GM18508 (cell line): ENCODE results near the gene PIP5K1C.
A peak's percentile ranks its signal among the peaks of the same experiment; 100 is the strongest.

Experiments
- ATAC-seq: cut with Tn5 transposase; IDR thresholded peaks from one replicate; pipeline ENCODE4 v1.9.1; 2021; ENCODE audit warnings: moderate number of reproducible peaks; ENCODE audit not compliant: insufficient read depth, unreplicated experiment

PIP5K1C gene, protein sequence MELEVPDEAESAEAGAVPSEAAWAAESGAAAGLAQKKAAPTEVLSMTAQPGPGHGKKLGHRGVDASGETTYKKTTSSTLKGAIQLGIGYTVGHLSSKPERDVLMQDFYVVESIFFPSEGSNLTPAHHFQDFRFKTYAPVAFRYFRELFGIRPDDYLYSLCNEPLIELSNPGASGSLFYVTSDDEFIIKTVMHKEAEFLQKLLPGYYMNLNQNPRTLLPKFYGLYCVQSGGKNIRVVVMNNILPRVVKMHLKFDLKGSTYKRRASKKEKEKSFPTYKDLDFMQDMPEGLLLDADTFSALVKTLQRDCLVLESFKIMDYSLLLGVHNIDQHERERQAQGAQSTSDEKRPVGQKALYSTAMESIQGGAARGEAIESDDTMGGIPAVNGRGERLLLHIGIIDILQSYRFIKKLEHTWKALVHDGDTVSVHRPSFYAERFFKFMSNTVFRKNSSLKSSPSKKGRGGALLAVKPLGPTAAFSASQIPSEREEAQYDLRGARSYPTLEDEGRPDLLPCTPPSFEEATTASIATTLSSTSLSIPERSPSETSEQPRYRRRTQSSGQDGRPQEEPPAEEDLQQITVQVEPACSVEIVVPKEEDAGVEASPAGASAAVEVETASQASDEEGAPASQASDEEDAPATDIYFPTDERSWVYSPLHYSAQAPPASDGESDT

DNA sequence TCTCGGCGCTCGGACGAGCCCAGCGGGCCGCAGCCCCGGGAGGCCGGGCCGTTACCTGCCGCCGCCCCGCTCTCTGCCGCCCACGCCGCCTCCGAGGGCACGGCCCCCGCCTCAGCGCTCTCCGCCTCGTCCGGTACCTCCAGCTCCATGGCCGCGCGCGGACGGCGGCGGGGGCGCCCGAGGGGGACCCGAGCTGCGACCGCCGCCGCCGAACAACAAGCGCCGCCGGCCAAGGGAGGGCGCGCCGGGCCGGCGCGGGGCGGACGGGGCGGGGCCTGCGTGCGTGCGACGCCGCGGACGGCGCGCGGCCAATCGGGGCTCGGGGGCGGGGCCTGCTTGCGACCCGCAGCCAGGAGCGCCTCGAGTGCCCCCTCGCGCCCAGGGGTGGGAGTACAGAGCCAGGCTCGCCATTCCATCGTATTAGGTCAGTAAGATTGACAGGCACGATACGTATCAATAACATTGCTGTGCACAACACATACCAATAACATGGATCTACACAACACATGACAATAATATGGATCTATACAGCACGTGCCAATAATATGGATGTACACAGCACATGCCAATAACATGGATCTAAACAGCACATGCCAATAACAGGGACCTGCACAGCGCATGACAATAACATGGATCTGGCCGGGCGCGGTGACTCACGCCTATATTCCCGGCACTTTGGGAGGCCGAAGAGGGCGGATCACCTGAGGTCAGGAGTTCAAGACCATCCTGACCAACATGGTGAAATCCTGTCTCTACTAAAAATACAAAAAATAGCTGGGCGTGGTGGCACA lies at the start of gene PIP5K1C:
Gene PIP5K1C (minus strand): TSS at position 227 of the 791 bp plus-strand sequence. CDS start 78 bp downstream, at position 149.
- ATAC-seq: peak; percentile 44

DNA sequence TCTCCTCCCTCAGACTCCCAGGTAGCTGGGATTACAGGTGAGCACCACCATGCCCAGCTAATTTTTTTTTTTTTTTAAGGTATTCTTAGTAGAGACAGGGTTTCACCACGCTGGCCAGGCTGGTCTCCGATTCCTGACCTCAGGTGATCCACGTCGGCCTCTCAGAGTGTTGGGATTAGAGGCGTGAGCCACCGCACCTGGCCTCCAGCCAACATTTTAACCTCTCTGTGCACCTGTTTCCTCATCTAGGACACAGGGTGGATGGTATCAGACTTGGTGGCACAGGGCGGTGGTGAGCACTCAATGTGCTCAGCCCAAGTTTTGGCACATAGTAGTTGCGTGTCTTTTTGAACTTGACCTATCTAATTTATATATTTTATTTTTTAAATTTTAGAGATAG lies 48.7 kb upstream of the PIP5K1C start:
- ATAC-seq: no peak

DNA sequence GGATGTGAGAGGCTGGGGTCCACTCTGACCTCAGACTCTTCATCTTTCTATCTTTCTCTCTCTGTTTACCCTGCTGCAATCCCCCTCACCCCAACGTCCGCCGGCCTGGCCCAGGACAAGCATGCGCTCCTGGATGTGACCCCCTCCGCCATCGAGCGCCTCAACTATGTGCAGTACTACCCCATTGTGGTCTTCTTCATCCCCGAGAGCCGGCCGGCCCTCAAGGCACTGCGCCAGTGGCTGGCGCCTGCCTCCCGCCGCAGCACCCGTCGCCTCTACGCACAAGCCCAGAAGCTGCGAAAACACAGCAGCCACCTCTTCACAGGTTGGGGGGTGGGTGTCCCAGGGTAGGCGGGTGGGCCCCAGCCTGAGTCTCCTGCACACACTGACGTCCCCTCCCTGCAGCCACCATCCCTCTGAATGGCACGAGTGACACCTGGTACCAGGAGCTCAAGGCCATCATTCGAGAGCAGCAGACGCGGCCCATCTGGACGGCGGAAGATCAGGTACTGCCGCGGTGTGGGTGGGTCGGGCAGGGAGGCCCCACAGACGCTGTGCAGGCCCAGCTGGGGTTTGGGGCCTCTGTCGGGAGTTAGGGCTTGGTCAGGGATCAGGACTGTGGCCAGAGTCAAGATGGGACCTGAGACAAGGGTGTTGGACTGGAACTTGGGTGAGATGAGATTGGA lies 46.2 kb upstream of the PIP5K1C start:
- no peak for ATAC-seq

DNA sequence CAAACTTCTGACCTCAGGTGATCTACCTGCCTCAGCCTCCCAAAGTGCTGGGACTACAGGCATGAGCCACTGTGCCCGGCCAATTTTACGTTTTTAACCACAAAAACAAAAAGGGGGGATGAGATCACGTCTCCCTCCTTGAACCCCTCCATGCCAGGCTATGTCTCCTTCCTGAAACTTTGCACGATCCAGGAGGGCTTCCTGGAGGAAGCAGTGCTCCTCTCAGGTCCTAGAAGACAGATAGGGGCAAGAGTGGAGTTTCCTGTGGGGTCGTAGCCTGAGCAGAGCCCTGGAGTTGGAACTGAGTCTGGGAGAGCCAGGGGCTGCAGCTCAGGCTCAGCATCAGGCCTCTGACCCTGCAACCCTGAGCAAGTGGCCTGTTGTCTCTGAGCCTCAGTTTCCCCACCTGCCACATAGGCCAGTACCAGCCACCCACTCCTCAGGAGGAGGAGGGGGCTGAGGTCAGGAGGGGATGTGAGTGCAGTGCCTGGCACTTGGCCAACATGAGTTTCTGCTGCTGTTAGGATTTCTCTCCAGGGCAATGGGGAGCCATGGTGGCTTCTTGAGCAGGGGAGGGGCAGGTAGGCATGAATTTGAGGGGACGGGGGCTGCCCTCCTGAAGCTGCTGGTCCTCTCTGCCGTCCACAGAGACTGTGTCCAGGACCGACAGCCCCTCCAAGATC lies 45.2 kb upstream of the PIP5K1C start:
- ATAC-seq: no peak

DNA sequence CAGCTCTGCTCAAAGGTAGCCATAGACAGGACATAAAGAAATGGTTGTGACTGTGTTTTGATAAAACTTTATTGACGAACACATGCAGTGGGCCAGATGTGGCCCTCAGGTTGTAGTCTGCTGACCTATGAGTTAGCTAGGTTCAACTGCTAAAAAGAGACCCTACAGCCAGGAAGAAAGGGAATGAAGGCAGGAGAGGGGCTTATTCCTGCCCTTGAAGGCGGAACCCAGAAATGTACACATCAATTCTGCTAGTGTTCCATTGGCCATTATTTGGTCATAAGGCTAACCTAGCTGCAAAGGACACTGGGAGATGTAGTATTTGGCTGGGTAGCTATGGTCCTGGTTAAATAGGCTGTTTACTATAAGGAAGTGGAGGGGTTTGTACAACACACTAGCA lies 43.2 kb upstream of the PIP5K1C start:
- ATAC-seq: no peak

DNA sequence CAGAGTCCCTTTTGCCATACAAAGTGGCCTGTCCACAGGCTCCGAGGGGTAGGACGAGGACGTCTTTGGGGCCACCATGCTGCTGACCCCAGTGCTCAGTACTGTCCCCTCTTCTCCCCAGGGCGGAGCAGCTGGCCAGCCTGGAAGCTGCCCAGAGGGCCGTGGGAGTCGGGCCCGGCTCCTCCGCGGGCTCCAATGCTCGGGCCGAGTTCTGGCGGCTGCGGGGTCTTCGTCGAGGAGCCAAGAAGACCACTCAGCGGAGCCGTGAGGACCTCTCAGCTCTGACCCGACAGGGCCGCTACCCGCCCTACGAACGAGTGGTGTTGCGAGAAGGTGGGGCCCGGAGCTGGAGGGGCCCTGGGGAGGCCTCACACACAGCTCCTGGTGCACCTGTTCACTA lies 40.2 kb upstream of the PIP5K1C start:
- no peak for ATAC-seq

DNA sequence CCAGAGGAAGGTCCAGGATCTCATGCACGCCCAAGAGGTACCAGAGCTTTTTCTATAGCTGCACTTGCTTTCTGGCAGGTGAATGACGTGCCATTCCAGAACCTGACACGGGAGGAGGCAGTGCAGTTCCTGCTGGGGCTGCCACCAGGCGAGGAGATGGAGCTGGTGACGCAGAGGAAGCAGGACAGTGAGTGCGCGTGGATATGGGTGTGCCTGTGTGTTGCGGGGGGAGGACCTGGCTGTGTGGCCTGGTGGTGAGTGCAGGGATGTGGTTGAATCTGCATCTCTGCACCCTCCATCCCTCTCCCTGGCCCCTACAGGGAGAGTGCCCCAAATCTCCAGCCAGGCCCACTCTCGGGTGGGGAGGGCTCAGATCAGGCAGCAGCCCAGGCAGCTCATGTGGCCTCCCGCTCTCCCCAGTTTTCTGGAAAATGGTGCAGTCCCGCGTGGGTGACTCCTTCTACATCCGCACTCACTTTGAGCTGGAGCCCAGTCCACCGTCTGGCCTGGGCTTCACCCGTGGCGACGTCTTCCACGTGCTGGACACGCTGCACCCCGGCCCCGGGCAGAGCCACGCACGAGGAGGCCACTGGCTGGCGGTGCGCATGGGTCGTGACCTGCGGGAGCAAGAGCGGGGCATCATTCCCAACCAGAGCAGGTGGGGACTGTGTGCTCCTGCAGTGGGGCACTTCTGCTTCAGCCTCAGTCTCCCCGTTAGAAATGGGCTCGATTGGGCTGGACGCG lies 38.4 kb upstream of the PIP5K1C start:
- ATAC-seq: no peak

DNA sequence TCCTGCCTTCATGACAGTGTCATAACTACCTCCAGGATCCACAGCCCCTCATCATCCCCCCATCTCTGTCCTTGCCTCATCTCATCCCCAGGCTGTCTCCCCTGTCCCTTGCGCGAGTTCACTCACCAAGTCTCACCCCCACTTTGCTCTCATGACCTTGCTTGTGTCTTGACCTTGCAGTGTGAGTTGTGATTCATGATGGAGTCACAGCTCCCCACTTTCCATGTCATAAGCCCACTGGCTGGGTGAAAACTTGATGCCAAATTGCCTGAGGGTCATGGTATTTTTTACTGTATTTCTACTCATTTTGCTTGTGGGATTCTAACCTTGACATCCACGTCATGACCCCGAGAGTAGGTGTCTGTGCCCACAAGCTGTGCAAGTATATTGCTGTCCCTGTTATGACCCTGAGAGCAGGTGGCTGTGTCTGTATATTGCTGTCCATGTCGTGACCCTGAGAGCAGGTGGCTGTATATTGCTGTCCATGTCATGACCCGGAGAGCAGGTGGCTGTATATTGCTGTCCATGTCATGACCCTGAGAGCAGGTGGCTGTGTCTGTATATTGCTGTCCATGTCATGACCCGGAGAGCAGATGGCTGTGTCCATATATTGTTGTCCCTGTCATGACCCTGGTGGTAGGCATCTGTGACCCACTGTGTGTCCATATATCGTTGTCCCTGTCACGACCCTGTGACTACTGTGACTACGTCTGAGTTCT lies 37.4 kb upstream of the PIP5K1C start:
- no peak for ATAC-seq

DNA sequence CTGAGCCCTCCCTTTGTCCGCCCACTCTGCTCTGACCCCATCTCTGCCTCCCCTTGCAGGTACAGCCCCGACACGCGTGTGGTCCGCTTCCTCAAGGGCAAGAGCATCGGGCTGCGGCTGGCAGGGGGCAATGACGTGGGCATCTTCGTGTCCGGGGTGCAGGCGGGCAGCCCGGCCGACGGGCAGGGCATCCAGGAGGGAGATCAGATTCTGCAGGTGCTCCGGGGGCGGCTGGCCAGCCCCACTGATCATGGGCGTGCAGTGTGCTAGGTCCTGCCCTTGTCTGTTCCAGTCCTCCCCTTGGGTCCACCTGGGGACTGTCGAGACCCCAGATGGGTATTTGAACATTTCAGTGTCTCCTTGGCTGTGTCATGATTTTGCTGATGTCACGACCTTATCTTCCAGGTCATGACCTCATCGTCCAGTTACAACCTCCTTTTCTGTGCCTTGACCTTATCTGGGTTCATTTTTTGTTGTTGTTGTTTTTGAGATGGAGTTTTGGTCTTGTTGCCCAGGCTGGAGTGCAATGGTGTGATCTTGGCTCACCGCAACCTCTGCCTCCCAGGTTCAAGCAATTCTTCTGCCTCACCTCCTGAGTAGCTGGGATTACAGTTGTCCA lies 35.9 kb upstream of the PIP5K1C start:
- no peak for ATAC-seq

DNA sequence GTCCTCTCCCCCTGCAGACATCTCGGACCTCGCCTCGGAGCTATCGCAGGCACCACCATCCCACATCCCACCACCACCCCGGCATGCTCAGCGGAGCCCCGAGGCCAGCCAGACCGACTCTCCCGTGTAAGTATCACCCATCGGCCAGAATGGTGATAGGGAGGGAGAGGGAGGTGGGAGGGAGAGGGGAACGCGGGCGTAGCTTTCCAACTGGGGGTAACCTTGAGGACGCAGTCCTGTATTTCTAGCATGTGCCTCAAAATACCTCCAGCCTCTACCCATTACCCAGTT lies 34.0 kb upstream of the PIP5K1C start:
- ATAC-seq: no peak

DNA sequence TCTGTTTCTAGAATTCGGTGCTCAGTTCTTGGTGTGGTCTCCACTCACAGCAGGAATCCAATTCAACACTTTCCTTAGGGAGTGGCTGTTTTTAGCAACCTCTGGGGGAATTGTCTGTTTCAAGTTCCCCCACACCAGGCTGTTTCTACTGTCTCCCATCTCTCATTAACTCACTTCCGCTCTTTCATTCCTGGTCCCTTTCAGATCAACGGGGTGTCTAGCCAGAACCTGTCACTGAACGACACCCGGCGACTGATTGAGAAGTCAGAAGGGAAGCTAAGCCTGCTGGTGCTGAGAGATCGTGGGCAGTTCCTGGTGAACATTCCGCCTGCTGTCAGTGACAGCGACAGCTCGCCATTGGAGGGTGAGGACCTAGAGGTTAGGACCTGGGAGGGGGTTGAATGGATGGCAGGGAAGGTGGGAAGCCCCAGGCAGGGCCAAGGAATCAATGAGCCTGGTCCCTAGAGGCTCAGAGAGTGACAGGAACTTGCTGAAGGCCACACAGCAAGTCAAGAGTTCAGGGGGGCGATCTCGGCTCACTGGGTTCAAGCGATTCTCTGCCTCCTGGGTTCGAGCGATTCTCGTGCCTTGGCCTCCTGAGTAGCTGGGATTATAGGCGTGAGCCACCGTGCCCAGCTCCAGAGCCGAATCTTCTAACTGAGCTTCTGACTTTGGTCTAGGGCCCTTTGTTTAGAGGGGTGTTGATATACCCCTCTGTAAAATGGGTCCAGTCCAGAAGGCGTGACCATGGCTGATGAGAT lies 33.5 kb upstream of the PIP5K1C start:
- no peak for ATAC-seq

DNA sequence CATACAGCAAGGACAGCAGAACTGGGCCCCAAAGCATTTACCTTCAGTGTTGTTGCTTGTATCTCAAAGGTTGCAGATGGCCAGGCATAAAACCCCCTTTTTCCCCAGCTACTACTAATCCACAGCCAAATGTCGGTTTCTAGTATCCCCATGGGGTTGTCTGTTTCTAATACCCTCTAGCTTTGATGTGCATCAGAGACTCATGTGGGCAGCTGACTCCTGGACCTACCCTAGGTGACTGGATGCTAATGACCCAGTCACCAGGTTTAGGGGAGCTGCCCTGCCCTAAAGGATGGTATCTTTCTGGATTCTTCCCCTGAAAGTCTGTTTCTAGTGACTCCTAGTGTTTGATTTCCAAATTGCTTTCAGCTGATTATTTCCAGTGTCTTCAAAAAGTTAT lies 31.8 kb upstream of the PIP5K1C start:
- ATAC-seq: no peak

DNA sequence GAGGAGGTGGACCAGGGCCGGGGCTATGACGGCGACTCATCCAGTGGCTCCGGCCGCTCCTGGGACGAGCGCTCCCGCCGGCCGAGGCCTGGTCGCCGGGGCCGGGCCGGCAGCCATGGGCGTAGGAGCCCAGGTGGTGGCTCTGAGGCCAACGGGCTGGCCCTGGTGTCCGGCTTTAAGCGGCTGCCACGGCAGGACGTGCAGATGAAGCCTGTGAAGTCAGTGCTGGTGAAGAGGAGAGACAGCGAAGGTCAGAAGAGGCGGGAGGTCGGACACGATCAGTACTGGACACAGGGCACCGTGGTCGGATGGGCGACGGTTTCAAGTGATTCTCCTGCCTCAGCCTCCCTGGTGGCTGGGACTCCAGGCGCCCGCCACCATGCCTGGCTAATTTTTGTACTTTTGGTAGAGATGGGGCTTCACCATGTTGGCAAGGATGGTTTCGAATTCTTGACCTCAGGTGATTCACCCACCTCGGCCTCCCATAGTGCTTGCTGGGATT lies 30.2 kb upstream of the PIP5K1C start:
- no peak for ATAC-seq

DNA sequence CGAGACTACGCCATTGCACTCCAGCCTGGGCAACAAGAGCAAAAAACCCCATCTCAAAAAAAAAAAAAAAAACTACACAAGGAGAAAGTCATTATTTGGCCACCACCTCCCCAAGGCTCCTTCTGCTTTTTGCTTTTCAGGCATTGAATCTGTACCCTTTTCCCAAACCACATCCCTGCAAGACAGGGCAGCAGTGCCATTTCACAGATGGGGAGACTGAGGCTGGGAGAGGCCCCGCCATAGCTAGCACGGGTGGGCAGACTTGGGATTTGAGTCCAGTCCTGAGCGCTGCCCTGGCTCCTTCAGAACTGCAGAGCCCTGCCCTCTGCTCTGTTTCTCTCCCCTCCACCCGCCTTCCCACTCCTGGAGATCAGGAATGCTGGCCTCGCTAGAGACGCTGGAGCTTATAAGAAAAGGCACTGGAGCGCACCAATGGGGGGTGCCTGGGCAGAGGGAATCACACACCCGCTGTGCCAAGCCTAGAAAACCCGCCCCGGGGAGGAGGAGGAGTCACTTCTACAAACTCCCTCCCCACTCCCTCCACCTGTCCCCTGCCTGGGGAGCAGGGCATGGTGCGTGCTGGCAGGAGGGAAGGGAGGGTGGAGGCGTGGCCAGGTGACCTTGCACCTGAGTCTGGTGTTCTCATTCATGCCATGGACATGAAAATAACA lies 25.5 kb upstream of the PIP5K1C start:
- no peak for ATAC-seq

DNA sequence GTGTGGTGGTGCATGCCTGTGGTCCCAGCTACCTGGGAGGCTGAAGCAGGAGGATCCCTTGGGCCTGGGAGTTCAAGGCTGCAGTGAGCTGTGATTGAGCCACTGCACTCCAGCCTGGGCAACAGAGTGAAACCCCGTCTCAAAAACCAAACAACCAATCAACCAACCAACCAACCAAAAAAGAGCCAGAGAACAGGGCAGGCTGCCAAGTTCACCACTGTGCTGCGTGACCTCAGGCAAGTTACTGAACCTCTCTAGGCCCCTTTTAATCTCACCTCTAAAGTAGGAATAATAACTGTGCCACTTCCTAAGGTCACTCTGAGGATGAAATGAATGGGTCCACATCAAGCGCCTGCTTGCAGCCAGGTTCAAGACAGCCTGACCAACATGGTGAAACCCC lies 24.9 kb upstream of the PIP5K1C start:
- no peak for ATAC-seq

DNA sequence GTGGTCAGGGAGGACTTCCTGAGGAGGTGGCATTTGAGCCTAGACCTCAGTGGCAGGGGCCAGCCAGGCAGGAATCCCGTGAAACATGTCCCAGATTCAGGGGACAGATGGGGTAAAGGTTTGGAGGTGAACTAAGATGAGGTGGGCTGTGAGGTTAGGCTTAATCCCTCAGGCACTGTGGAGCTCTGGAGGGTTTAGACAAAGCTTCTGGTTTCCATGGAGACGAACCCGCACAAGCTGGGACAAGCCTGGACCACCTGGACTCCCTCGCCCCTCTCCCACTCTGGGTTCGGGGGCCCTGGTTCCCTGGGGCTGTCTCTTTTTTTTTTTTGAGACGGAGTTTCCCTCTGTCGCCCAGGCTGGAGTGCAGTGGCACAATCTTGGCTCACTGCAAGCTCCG lies 23.6 kb upstream of the PIP5K1C start:
- ATAC-seq: no peak

DNA sequence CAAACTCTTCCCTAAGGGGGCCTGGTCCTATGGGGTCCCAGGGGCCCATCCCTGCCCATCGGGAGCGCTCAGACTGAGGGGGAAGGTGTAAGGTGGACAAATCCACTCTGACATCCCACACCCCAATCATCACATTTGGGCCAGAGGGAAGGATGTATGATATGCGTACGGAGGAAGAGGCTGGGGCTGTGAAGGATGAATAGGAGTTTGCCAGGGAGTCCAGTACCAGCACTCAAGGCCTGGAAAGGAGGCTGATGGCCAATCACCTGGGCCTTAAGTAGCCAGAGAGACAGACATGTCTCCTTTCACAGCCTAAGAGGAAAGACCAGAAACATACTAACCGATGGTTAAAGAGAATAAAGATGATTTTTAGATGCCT lies 22.8 kb upstream of the PIP5K1C start:
- no peak for ATAC-seq
